K562 (cell line): Measurements from ENCODE around the gene KAT2B.

ENCODE experiments used
- CTCF ChIP-seq, 3 experiments: IDR thresholded peaks in 2 of 3; conservative IDR thresholded peaks in 1 of 3; 2 replicates each; pipeline ENCODE4 v1.5.1; 2011 to 2012; ENCODE audit warnings: low read length in 3 of 3, mild to moderate bottlenecking in 3 of 3, control low read depth in 2 of 3, improper control_type of control experiment in 1 of 3, inconsistent platforms in 1 of 3, low read depth in 1 of 3, mixed read lengths in 1 of 3, moderate library complexity in 1 of 3; ENCODE audit not compliant: insufficient read depth in 2 of 3
- HNRNPK ChIP-seq: fragments of 200-400 bp; formaldehyde crosslinking; IDR thresholded peaks from one replicate; pipeline ENCODE4 v1.6.1; 2018; ENCODE audit warnings: mild to moderate bottlenecking, low read depth, low read length; ENCODE audit not compliant: poor library complexity, severe bottlenecking
- YY1 ChIP-seq, 3 experiments: IDR thresholded peaks; 2 replicates each; pipeline ENCODE4 v1.6.1; 2011; ENCODE audit warnings: low read length in 2 of 3, mild to moderate bottlenecking in 2 of 3, moderate library complexity in 2 of 3, borderline replicate concordance in 1 of 3, control low read depth in 1 of 3, low read depth in 1 of 3; ENCODE audit not compliant: insufficient read depth in 3 of 3, insufficient replicate concordance in 2 of 3, control insufficient read depth in 1 of 3, insufficient read length in 1 of 3; ENCODE audit errors: extremely low read depth in 1 of 3
- ZNF133 ChIP-seq: fragments of 250-450 bp; sonication (Bioruptor Pico); IDR thresholded peaks from 2 replicates; pipeline ENCODE4 v1.4.0; 2020; ENCODE audit warnings: mild to moderate bottlenecking

- TF ChIP-seq ZNF133 (CRISPR knock-in tag) (no peak), CTCF (IDR thresholded peaks at IDR 0.05 in 2 of 3, conservative IDR thresholded peaks at IDR 0.05 in 1 of 3; ENCODE audit: insufficient read depth in 2 of 3, low read depth in 1 of 3, low read length in 3 of 3) (no peak), YY1 (IDR thresholded peaks at IDR 0.05; ENCODE audit: borderline replicate concordance in 1 of 3, control insufficient read depth in 1 of 3, extremely low read depth in 1 of 3, insufficient read depth in 3 of 3, insufficient read length in 1 of 3, insufficient replicate concordance in 2 of 3, low read depth in 1 of 3, low read length in 2 of 3) (no peak), HNRNPK (no peak)
Observed at GRCh38 chr3:20125289-20125688, 85.0 kb downstream of the KAT2B start.
